ENCODE data around the gene FUCA2.

Gene FUCA2

DNA sequence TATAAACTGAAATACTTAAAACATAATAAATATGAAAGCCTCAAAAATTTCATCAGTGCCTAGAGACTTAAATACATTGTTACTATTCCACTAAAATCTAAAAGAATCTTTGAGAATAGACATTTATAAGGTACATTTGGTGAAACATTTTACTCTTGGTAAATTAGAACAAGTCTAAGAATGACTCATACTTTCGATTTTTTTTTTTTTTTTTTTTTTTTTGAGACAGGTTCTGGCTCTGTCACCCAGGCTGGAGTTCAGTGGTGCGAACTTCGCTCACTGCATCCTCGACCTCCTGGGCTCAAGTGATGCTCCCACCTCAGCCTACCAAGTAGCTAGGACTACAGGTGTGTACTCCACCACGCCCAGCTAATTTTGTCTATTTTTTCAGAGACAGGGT lies 6.4 kb downstream of the FUCA2 start:
- Histone ChIP-seq H3K27me3 (replicated peaks) (no peaks in the 10 kb centered on the region), H3K36me3 (replicated peaks) (peaks cover 2% of the 10 kb centered on the region), H3K4me3 (ENCODE audit: low read depth, low read length) (no peak overlapping the region), H3K27ac (no peak overlapping the region)
- DNase-seq: no peak
- in situ Hi-C loops (cut with HindIII; ENCODE audit: low pct_ligation_motif_present, low sequenced_read_pairs): no loop called here
- TF ChIP-seq, protein P1, sequence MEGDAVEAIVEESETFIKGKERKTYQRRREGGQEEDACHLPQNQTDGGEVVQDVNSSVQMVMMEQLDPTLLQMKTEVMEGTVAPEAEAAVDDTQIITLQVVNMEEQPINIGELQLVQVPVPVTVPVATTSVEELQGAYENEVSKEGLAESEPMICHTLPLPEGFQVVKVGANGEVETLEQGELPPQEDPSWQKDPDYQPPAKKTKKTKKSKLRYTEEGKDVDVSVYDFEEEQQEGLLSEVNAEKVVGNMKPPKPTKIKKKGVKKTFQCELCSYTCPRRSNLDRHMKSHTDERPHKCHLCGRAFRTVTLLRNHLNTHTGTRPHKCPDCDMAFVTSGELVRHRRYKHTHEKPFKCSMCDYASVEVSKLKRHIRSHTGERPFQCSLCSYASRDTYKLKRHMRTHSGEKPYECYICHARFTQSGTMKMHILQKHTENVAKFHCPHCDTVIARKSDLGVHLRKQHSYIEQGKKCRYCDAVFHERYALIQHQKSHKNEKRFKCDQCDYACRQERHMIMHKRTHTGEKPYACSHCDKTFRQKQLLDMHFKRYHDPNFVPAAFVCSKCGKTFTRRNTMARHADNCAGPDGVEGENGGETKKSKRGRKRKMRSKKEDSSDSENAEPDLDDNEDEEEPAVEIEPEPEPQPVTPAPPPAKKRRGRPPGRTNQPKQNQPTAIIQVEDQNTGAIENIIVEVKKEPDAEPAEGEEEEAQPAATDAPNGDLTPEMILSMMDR (IDR thresholded peaks at IDR 0.05; ENCODE audit: low read depth, low read length, missing control alignments): no peak

DNA sequence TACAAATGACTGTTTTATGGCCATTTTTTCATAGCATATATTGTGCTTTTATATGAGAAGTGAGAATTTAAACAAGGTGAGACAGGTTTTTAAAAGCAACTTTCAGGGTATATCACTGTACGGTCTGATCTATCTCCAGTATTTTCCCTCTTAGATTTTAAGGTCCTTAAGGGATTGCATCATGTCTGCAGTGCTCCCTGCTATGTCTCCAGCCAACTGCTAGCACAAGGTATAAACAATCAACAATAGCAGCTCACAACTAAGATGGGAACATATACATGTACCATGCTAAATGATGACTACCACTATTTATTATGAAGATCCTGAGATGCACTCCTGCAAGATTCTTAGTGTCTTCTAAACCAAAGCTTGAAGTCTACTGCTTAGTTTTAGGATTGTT lies 7.2 kb downstream of the FUCA2 start:
- TF ChIP-seq, protein P1 (IDR thresholded peaks at IDR 0.05; ENCODE audit: low read depth, low read length, missing control alignments): no peak
- peaks cover 2% of the 10 kb centered on the region for H3K36me3 ChIP-seq (replicated peaks)
- DNase-seq: no peak
- H3K27ac ChIP-seq: no peak overlapping the region
- no peak overlapping the region for H3K4me3 ChIP-seq (ENCODE audit: low read depth, low read length)
- in situ Hi-C loops (cut with HindIII; ENCODE audit: low pct_ligation_motif_present, low sequenced_read_pairs): no loop called here
- no peaks in the 10 kb centered on the region for H3K27me3 ChIP-seq (replicated peaks)

DNA sequence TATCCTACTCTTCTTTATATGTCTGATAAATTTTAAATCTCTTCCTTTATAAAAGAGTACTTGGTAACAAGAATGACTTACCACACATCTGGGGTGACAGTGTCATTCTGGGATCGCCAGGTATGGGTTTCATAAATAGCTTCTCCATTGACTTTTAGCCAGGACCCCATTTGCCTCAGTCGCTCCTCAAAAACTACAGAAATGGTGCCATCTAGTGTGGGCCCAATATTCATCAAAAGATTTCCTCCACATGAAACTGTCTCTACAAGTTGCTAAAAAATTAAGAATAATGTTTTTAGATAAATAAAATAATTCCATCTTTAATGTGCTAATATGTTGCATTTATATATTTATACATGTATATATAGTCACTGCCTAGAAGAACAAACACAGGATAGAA lies 9.7 kb downstream of the FUCA2 start:
- H3K27me3 ChIP-seq (replicated peaks): no peaks in the 10 kb centered on the region
- H3K4me3 ChIP-seq (ENCODE audit: low read depth, low read length): no peak overlapping the region
- TF ChIP-seq, protein P1 (IDR thresholded peaks at IDR 0.05; ENCODE audit: low read depth, low read length, missing control alignments): peak; percentile 12
- peaks cover 4% of the 10 kb centered on the region for H3K36me3 ChIP-seq (replicated peaks)
- DNase-seq: no peak
- in situ Hi-C loops (cut with HindIII; ENCODE audit: low pct_ligation_motif_present, low sequenced_read_pairs): no loop called here
- H3K27ac ChIP-seq: no peak overlapping the region

DNA sequence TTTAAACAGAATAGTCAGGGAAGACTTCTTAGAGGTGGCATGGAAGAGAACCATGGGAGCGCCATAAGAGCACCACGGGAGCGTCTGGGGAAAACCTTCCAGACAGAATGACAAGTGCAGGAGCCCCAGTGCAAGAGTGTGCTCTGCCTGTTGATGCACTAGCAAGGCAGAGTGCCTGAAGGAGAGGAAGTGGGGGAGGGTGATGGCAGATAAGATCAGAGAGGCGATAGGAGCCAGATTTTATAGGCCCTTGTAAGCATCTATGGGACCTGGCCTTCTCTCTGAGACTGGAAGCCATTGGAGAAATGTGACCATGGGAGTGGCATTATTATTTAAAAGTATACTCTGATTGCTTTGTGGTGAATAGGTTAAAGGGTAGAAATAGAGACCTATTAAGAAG lies 13.1 kb downstream of the FUCA2 start:
- TF ChIP-seq, protein P1 (IDR thresholded peaks at IDR 0.05; ENCODE audit: low read depth, low read length, missing control alignments): no peak
- Histone ChIP-seq H3K27me3 (replicated peaks) (no peaks in the 10 kb centered on the region), H3K27ac (no peak overlapping the region), H3K36me3 (replicated peaks) (peaks cover 9% of the 10 kb centered on the region), H3K4me3 (ENCODE audit: low read depth, low read length) (no peak overlapping the region)
- in situ Hi-C loops (cut with HindIII; ENCODE audit: low pct_ligation_motif_present, low sequenced_read_pairs): no loop called here
- DNase-seq: no peak

DNA sequence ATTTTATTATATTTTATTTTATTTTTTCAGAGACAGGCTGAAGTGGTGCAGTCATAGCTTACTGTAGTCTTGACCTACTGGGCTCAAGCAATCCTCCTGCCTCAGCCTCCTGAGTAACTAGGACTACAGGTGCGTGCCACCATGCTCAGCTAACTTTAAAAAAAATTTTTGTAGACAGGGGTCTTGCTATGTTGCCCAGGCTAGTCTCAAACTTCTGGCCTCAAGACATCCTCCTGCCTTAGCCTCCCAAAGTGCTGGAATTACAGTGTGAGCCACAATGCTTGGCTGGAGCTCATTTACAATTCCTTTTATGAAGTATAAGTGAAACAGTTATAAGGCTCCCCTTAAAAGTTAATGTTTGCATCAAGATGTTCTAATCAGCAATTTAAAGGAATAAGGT lies 14.5 kb downstream of the FUCA2 start:
- no peaks in the 10 kb centered on the region for H3K27me3 ChIP-seq (replicated peaks)
- in situ Hi-C loops (cut with HindIII; ENCODE audit: low pct_ligation_motif_present, low sequenced_read_pairs): no loop called here

DNA sequence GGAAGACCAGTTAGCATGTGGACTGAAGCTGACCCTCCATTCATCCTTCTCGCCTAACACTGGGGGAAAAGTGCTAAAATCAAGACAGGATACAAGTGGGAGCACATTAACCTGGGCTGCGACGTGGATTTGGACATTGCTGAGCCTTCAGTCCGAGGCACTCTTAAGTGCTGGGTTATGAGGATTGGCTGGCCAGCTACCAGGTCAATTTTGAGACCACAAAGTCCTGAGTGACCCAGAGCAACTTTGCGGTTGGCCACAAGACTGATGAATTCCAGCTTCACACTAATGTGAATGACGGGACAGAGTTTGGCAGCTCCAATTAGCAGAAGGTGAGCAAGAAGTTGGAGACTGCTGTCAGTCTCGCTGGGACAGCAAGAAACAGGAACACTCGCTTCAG lies 20.7 kb downstream of the FUCA2 start:
- Histone ChIP-seq H3K4me3 (ENCODE audit: low read depth, low read length) (no peak overlapping the region), H3K27ac (no peak overlapping the region), H3K36me3 (replicated peaks) (peaks cover 3% of the 10 kb centered on the region), H3K27me3 (replicated peaks) (no peaks in the 10 kb centered on the region)
- in situ Hi-C loops (cut with HindIII; ENCODE audit: low pct_ligation_motif_present, low sequenced_read_pairs): no loop called here
- no peak for DNase-seq
- TF ChIP-seq, protein P1 (IDR thresholded peaks at IDR 0.05; ENCODE audit: low read depth, low read length, missing control alignments): no peak

More for the DNA sequence above, 14.5 kb downstream of the FUCA2 start:
- TF ChIP-seq, protein P1 (IDR thresholded peaks at IDR 0.05; ENCODE audit: low read depth, low read length, missing control alignments): no peak
- no peak for DNase-seq
- no peak overlapping the region for H3K4me3 ChIP-seq (ENCODE audit: low read depth, low read length)
- H3K36me3 ChIP-seq (replicated peaks): peaks cover 7% of the 10 kb centered on the region
- H3K27ac ChIP-seq: no peak overlapping the region

All from brain microvascular endothelial cell (primary cell).